Measurements from ENCODE around the gene PDIK1L.

PDIK1L gene

GRCh38 chr1:26132128-26132833, 20.7 kb downstream of the PDIK1L start:
- Histone ChIP-seq H2AK5ac (ENCODE audit: low read length, severe bottlenecking) (no peak overlapping the region), H3K4me2 (ENCODE audit: low read length, poor library complexity, severe bottlenecking) (no peak overlapping the region), H3K4ac (ENCODE audit: low read depth in 1 of 2, low read length in 2 of 2) (no peak overlapping the region), H3K27ac (ENCODE audit: low read length, poor library complexity, severe bottlenecking) (no peak overlapping the region), H3K18ac (ENCODE audit: low read depth in 1 of 2, low read length in 2 of 2) (no peak overlapping the region), H2BK5ac (ENCODE audit: low read depth, low read length, poor library complexity, severe bottlenecking) (no peak overlapping the region), H2BK15ac (ENCODE audit: low read depth, poor library complexity, severe bottlenecking) (no peak overlapping the region), H3K9me3 (ENCODE audit: control insufficient read depth, low read length) (no peaks in the 10 kb centered on the region), H3K79me1 (replicated peaks; ENCODE audit: low read length, poor library complexity, severe bottlenecking) (no peaks in the 10 kb centered on the region), H3K14ac (ENCODE audit: low read length in 2 of 2) (no peak overlapping the region), H2BK120ac (ENCODE audit: low read depth, low read length) (no peak overlapping the region), H2BK12ac (ENCODE audit: low read length in 2 of 2) (no peak overlapping the region), H4K8ac (ENCODE audit: low read length) (no peak overlapping the region), H3K4me3 (ENCODE audit: insufficient read depth in 1 of 2, low read depth in 1 of 2, low read length in 2 of 2) (no peak overlapping the region), H4K91ac (ENCODE audit: low read length) (no peak overlapping the region), H3K27me3 (ENCODE audit: control insufficient read depth in 1 of 2, insufficient read depth in 1 of 2, low read length in 2 of 2) (peaks cover 0 to 12% of the 10 kb centered on the region in 2 experiments), H3K36me3 (ENCODE audit: control insufficient read depth in 1 of 2, insufficient read depth in 2 of 2, low read depth in 1 of 2, low read length in 2 of 2) (no peaks in the 10 kb centered on the region), H3K4me1 (ENCODE audit: control insufficient read depth, insufficient read depth, low read depth, low read length) (no peaks in the 10 kb centered on the region), H3K9ac (ENCODE audit: low read length) (no peak overlapping the region), H3K23ac (ENCODE audit: low read length in 2 of 2) (no peak overlapping the region), H2AFZ (ENCODE audit: low read depth, low read length) (no peak overlapping the region)
- 84% methylated on average over 3 of the region's 5 CpGs for WGBS
- DNase-seq, result peak; percentile 17

- Histone ChIP-seq H2AK5ac (ENCODE audit: low read length, severe bottlenecking) (no peak overlapping the region), H3K4ac (ENCODE audit: low read depth in 1 of 2, low read length in 2 of 2) (no peak overlapping the region), H2BK5ac (ENCODE audit: low read depth, low read length, poor library complexity, severe bottlenecking) (no peak overlapping the region), H3K4me1 (ENCODE audit: control insufficient read depth, insufficient read depth, low read depth, low read length) (no peaks in the 10 kb centered on the region), H4K91ac (ENCODE audit: low read length) (no peak overlapping the region), H3K4me2 (ENCODE audit: low read length, poor library complexity, severe bottlenecking) (no peak overlapping the region), H4K8ac (ENCODE audit: low read length) (no peak overlapping the region), H2BK12ac (ENCODE audit: low read length in 2 of 2) (no peak overlapping the region), H2AFZ (ENCODE audit: low read depth, low read length) (no peak overlapping the region), H2BK120ac (ENCODE audit: low read depth, low read length) (no peak overlapping the region), H3K18ac (ENCODE audit: low read depth in 1 of 2, low read length in 2 of 2) (no peak overlapping the region), H3K27ac (ENCODE audit: low read length, poor library complexity, severe bottlenecking) (no peak overlapping the region), H3K9ac (ENCODE audit: low read length) (no peak overlapping the region), H3K27me3 (ENCODE audit: control insufficient read depth in 1 of 2, insufficient read depth in 1 of 2, low read length in 2 of 2) (peaks cover 0 to 12% of the 10 kb centered on the region in 2 experiments), H3K14ac (ENCODE audit: low read length in 2 of 2) (no peak overlapping the region), H2BK15ac (ENCODE audit: low read depth, poor library complexity, severe bottlenecking) (no peak overlapping the region), H3K36me3 (ENCODE audit: control insufficient read depth in 1 of 2, insufficient read depth in 2 of 2, low read depth in 1 of 2, low read length in 2 of 2) (no peaks in the 10 kb centered on the region), H3K79me1 (replicated peaks; ENCODE audit: low read length, poor library complexity, severe bottlenecking) (no peaks in the 10 kb centered on the region), H3K9me3 (ENCODE audit: control insufficient read depth, low read length) (no peaks in the 10 kb centered on the region), H3K23ac (ENCODE audit: low read length in 2 of 2) (no peak overlapping the region), H3K4me3 (ENCODE audit: insufficient read depth in 1 of 2, low read depth in 1 of 2, low read length in 2 of 2) (no peak overlapping the region)
- no peak for DNase-seq
- WGBS, result 96% methylated on average over 2 of the region's 2 CpGs
Observed at GRCh38 chr1:26132834-26133167, 21.2 kb downstream of the PDIK1L start.

DNA sequence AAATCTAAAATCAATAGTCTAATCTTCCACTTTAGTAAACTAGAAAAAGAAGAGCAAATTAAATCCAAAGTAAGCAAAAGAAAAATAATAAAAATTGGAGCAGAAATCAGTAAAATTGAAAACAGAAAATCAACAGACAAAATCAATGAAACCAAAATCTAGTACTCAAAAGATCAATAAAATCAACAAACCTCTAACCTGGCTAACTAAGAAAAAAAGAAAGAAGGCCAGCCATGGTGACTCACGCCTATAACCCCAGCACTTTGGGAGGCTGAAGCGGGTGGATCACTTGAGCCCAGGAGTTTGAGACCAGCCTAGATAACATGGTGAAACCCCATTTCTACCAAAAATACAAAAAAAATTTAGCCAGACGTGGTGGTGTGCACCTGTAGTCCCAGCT, 22.8 kb downstream of the PDIK1L start:
- Histone ChIP-seq H2BK15ac (ENCODE audit: low read depth, poor library complexity, severe bottlenecking) (no peak overlapping the region), H3K36me3 (ENCODE audit: control insufficient read depth in 1 of 2, insufficient read depth in 2 of 2, low read depth in 1 of 2, low read length in 2 of 2) (no peaks in the 10 kb centered on the region), H2BK5ac (ENCODE audit: low read depth, low read length, poor library complexity, severe bottlenecking) (no peak overlapping the region), H3K79me1 (replicated peaks; ENCODE audit: low read length, poor library complexity, severe bottlenecking) (no peaks in the 10 kb centered on the region), H4K8ac (ENCODE audit: low read length) (no peak overlapping the region), H2AK5ac (ENCODE audit: low read length, severe bottlenecking) (no peak overlapping the region), H4K91ac (ENCODE audit: low read length) (no peak overlapping the region), H2BK120ac (ENCODE audit: low read depth, low read length) (no peak overlapping the region), H3K18ac (ENCODE audit: low read depth in 1 of 2, low read length in 2 of 2) (no peak overlapping the region), H2AFZ (ENCODE audit: low read depth, low read length) (no peak overlapping the region), H3K4ac (ENCODE audit: low read depth in 1 of 2, low read length in 2 of 2) (no peak overlapping the region), H3K14ac (ENCODE audit: low read length in 2 of 2) (no peak overlapping the region), H3K27me3 (ENCODE audit: control insufficient read depth in 1 of 2, insufficient read depth in 1 of 2, low read length in 2 of 2) (peaks cover 0 to 7% of the 10 kb centered on the region in 2 experiments), H3K4me3 (ENCODE audit: insufficient read depth in 1 of 2, low read depth in 1 of 2, low read length in 2 of 2) (no peak overlapping the region), H3K4me1 (ENCODE audit: control insufficient read depth, insufficient read depth, low read depth, low read length) (no peaks in the 10 kb centered on the region), H3K9me3 (ENCODE audit: control insufficient read depth, low read length) (no peaks in the 10 kb centered on the region), H3K4me2 (ENCODE audit: low read length, poor library complexity, severe bottlenecking) (no peak overlapping the region), H3K23ac (ENCODE audit: low read length in 2 of 2) (no peak overlapping the region), H3K9ac (ENCODE audit: low read length) (no peak overlapping the region), H2BK12ac (ENCODE audit: low read length in 2 of 2) (no peak overlapping the region), H3K27ac (ENCODE audit: low read length, poor library complexity, severe bottlenecking) (no peak overlapping the region)
- DNase-seq, result no peak
- no CpG with 5 or more reads among the region's 3 CpGs for WGBS

GRCh38 chr1:26138974-26139558, 27.4 kb downstream of the PDIK1L start:
- no peaks in the 10 kb centered on the region for H3K9me3 ChIP-seq (ENCODE audit: control insufficient read depth, low read length)
- no peak overlapping the region for H3K27ac ChIP-seq (ENCODE audit: low read length, poor library complexity, severe bottlenecking)
- H3K23ac ChIP-seq (ENCODE audit: low read length in 2 of 2), result no peak overlapping the region
- H2BK15ac ChIP-seq (ENCODE audit: low read depth, poor library complexity, severe bottlenecking), result no peak overlapping the region
- H3K18ac ChIP-seq (ENCODE audit: low read depth in 1 of 2, low read length in 2 of 2), result no peak overlapping the region
- no peaks in the 10 kb centered on the region for H3K36me3 ChIP-seq (ENCODE audit: control insufficient read depth in 1 of 2, insufficient read depth in 2 of 2, low read depth in 1 of 2, low read length in 2 of 2)
- H4K91ac ChIP-seq (ENCODE audit: low read length), result no peak overlapping the region
- no peaks in the 10 kb centered on the region for H3K79me1 ChIP-seq (replicated peaks; ENCODE audit: low read length, poor library complexity, severe bottlenecking)
- H2BK5ac ChIP-seq (ENCODE audit: low read depth, low read length, poor library complexity, severe bottlenecking), result no peak overlapping the region
- H3K27me3 ChIP-seq (ENCODE audit: control insufficient read depth in 1 of 2, insufficient read depth in 1 of 2, low read length in 2 of 2), result peaks cover 0 to 3% of the 10 kb centered on the region in 2 experiments
- H4K8ac ChIP-seq (ENCODE audit: low read length), result no peak overlapping the region
- no peak overlapping the region for H2AK5ac ChIP-seq (ENCODE audit: low read length, severe bottlenecking)
- H2AFZ ChIP-seq (ENCODE audit: low read depth, low read length), result no peak overlapping the region
- H3K4me1 ChIP-seq (ENCODE audit: control insufficient read depth, insufficient read depth, low read depth, low read length), result peaks cover 1% of the 10 kb centered on the region
- H3K14ac ChIP-seq (ENCODE audit: low read length in 2 of 2), result no peak overlapping the region
- H2BK12ac ChIP-seq (ENCODE audit: low read length in 2 of 2), result no peak overlapping the region
- H3K4ac ChIP-seq (ENCODE audit: low read depth in 1 of 2, low read length in 2 of 2), result no peak overlapping the region
- H2BK120ac ChIP-seq (ENCODE audit: low read depth, low read length), result no peak overlapping the region
- 91% methylated on average over 2 of the region's 3 CpGs for WGBS
- no peak overlapping the region for H3K4me3 ChIP-seq (ENCODE audit: insufficient read depth in 1 of 2, low read depth in 1 of 2, low read length in 2 of 2)
- H3K4me2 ChIP-seq (ENCODE audit: low read length, poor library complexity, severe bottlenecking), result no peak overlapping the region
- DNase-seq, result no peak
- no peak overlapping the region for H3K9ac ChIP-seq (ENCODE audit: low read length)

Data from mesenchymal stem cell (in vitro differentiated cells and primary cell).